NCI-H526 treated with DMSO at 0.1 percent for 48 hours (cell line): ENCODE results near the gene TMEM128.
"Not testable (repeated sequence)": the region's sequence is repeated elsewhere in the genome, so short reads cannot be mapped to it uniquely, and the experiment has no call there.

Experiments
- DNase-seq: peaks from one replicate; lab custom pipeline; 2025; lab: John Stamatoyannopoulos, UW

The TMEM128 gene

DNA sequence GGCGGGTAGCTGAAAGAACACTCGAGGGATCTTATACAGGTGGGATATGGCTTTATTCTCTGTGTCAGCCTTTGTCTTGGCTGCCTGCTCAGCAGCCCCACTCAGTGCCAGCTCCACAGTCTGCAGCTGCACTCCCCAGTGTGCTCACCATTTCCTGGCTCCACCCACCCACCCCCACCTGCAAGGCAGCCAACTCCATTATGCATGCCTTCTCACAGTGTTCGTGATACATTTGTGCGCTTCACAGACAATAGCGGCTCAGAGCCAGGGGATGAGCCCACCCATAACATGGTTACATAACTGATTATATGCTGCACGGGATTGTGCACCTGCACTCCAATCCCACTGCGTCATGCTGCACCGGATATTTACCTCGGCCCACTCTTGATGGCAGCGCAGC is 8.8 kb upstream of the TMEM128 start:
- DNase-seq, result no peak

- DNase-seq, result no peak
Observed at GRCh38 chr4:4254666-4255065, 6.6 kb upstream of the TMEM128 start.

- no peak for DNase-seq
Observed at GRCh38 chr4:4254199-4254598, 6.2 kb upstream of the TMEM128 start.

DNA sequence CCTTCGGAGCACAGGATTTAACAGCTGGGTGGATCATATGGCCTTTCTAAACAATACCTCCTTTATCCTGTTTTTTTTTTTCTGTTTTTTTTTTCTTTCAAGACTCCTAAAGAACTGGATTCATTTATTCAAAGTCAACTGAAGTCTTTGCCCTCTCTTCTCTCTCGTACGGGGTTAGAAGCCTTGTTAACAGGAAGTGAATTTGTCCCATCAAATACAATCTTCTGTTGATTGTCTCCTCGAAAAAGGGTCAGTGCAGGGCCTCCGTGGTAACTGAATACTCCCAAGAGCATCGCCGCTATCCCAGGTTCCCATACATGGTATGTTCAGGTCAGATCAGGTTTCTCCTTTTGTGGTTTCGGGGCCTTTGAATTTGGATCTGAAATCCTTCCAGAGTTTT is 1.8 kb upstream of the TMEM128 start:
- no peak for DNase-seq

- not testable (repeated sequence) for DNase-seq
Observed at GRCh38 chr4:4249342-4249741, 1.3 kb upstream of the TMEM128 start.

DNA sequence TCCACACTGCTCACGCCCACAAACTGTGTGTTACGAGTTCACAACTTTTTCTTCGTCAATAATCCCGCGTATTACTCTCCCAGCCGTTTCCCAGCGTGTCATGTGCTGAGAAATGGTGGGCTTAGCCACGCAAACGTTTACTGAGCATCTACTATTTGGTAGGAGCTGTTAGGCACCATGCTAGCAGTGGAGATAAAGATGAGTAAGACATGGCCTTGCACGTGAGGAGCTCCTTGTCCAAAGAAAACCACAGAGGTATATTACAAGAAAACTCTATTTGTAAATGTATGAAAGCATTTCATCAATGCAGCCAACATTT is 821 bp upstream of the TMEM128 start:
- no peak for DNase-seq

- DNase-seq, result no peak
Observed at GRCh38 chr4:4247696-4248028, 361 bp downstream of the TMEM128 start.

DNA sequence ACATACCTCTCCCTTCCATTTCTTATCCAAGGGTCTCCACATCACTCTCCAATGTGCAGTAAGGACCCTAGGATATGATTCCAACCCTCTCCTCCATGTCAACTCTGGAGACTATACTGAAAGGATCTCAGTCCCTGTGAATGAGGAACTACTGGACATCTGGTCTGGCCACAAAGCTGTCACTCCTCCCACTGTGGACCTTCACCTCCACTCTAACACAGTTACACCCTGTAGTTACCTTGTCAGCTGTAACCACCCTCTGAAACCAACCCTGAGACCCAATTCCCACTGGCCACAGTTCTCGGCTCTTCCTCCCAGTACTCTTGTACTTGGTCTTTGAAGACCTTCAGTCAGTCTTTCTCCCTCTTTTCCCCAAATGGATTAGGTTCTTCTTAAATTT is 2.9 kb downstream of the TMEM128 start:
- no peak for DNase-seq

GRCh38 chr4:4239551-4239950 is 8.5 kb downstream of the TMEM128 start:
- not testable (repeated sequence) for DNase-seq

DNA sequence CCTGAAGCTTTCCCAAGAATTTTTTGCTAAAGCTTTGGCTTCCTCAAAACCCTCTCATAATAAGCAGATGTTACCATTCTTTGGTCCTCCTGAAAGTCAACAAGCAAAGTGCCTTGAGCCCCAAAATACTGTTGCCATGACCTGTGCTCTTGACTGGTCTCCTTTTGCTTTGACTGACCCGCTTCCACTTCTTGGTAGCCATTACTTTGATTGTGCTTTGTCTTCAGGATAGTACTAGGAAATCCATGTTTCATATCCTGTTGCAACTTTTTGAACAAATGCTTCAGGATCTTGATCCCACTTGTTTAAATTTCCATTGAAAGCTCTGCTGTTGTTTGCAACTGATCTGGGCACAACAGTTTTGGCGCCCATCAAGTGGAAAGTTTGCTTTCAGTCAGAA is 14.4 kb downstream of the TMEM128 start:
- DNase-seq, result no peak

DNA sequence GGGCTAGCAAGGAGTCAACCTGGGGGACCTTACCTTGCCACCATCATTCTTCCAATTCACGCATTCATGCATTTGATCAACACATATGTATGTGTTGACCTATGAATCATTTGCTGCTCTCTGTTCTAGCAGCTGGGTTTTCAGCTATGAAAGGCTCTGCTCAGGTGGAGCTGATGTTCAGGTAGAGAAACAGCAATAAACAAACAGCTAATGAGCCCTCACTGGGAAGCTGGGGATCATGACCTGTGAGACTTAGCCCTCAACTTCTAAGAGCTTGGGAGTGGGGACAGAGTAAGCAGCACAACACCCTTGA is 19.7 kb downstream of the TMEM128 start:
- no peak for DNase-seq

GRCh38 chr4:4227510-4228355 is 20.3 kb downstream of the TMEM128 start:
- no peak for DNase-seq

DNA sequence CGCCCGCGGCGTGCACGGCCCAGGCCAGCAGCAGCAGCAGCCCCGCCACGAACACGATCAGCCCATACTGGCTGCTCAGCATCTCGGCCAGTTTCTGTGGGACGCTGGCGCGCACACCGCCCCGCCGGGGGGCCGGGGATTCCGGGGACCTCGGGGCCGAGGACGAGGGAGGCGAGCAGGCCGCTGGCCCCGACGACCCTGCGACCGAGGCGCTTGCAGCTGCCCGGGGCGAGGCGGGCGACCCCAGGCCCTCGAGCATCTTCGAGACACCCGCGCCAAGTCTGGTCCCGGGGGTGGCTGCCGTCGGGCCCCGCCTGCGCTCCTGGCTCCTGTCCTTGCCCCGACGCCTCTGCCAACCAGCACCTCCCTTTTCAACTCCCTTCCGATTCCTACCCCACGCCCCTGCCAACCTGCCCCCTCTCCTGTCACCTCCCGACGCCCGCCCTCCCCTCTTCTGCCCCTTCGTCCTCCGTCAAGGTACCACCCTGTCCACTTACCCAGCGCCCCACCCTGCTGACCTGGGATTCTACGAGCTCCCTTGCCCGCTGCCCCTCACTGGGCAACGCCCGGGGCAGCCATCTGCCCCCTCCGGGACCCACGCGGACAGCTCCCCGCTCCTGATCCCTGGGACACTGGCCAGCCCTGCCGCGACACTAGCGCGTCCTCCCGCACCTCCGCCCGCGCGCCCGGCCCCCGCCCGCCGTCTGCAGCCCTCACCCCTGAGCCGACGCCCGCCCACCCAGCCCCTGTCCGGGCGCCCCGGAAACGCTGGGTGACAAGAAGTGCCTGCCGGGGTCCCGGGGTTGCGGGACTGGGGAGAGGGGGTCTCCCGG is 21.2 kb downstream of the TMEM128 start, which contains the start of gene OTOP1:
OTOP1 (minus strand) TSS at position 324 of the 833 bp plus-strand sequence; CDS start at position 259, 65 bp downstream.
- DNase-seq, result no peak

GRCh38 chr4:4225915-4226605 is 22.0 kb downstream of the TMEM128 start:
- DNase-seq, result no peak

GRCh38 chr4:4217113-4217512 is 30.9 kb downstream of the TMEM128 start:
- no peak for DNase-seq

GRCh38 chr4:4216648-4217047 is 31.4 kb downstream of the TMEM128 start:
- DNase-seq, result no peak

DNA sequence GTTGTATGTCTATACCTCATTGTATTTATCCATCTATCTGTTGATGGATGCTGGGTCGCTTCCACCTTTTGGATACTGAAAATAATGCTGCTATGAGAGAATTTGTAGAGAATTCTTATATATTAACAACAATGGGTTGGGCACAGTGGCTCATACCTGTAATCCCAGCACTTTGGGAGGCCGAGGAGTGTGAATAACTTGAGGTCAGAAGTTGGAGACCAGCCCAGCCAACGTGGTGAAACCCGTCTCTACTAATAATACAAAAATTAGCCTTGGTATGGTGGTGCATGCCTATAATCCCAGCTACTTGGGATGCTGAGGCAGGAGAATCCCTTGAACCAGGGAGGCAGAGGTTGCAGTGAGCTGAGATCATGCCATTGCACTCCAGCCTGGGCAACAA is 34.3 kb downstream of the TMEM128 start:
- not testable (repeated sequence) for DNase-seq

DNA sequence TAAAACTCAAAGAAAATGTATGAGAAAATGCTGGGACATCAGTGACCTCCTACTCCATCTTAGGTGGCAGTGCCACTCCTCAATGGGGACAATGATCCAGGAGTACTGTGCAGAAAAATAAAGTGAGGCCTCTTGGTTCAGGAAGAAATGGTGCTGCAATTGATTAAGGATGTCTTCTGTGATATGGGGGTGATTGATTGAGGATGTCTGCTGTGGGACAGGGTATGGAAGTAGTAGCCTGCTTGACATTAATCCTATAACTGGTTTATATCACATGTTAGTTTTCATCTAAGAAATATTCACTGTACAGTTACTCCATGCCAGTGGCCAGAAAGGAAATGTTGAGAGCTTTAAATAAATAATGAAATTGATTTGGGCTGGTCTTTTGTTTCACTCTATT is 41.8 kb downstream of the TMEM128 start:
- DNase-seq, result no peak

DNA sequence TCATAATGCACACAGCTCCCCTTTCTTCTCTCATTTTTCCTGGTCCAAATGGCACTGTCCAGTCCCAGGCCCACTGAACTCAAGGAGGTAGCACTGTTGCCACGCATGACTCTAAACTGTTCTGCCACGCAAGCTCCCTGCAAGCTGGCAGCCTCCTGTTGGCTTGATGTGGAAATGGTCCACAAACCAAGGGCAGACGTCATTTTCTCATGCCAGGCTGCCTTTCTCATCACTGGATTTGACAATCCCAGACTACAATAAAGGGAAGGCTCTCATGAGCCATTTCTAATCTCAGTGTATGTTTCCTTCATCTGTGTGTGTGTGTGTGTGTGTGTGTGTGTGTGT is 43.6 kb downstream of the TMEM128 start:
- DNase-seq, result no peak

GRCh38 chr4:4203688-4204400 is 44.2 kb downstream of the TMEM128 start:
- DNase-seq, result no peak

GRCh38 chr4:4202510-4202909 is 45.5 kb downstream of the TMEM128 start:
- no peak for DNase-seq

- DNase-seq, result no peak
Observed at GRCh38 chr4:4200624-4201023, 47.4 kb downstream of the TMEM128 start.
